Stomach (tissue), 9 donors: ENCODE measurements around the gene CKB. TPM values are rescaled to one million over a fixed set of nuclear protein-coding genes. Genes with fewer than 3 reads are reported as not detected.

Source experiments
- DNase-seq, 2 donors: peaks; one replicate each; pipeline versions ENCODE4 v3.0.0 to v3.0.0-alpha.2; 2013 to 2019
- H3K27ac ChIP-seq, 5 donors: fragments of 200-600 bp in 4 of 5; sonication (generic) in 4 of 5; one replicate each; pipeline ENCODE4 v1.5.1; 2013 to 2019; ENCODE audit warnings: mild to moderate bottlenecking in 1 of 5, moderate library complexity in 1 of 5
- H3K27me3 ChIP-seq, 3 donors: fragments of 200-600 bp; sonication (generic); one replicate each; pipeline ENCODE4 v1.5.1; 2017 to 2019; ENCODE audit warnings: mixed run types in 1 of 3
- H3K36me3 ChIP-seq, 4 donors: fragments of 200-600 bp; sonication (generic); 1 replicate in 3 of 4; 2 replicates in 1 of 4; pipeline ENCODE4 v1.5.1; 2016 to 2019
- H3K4me1 ChIP-seq, 4 donors: fragments of 200-600 bp; sonication (generic); one replicate each; pipeline ENCODE4 v1.5.1; 2016 to 2019
- H3K4me3 ChIP-seq, 4 donors: fragments of 200-600 bp; sonication (generic) in 3 of 4; one replicate each; pipeline ENCODE4 v1.5.1; 2016 to 2019; ENCODE audit warnings: mild to moderate bottlenecking in 1 of 4
- H3K9me3 ChIP-seq, 4 donors: fragments of 200-600 bp; sonication (generic); one replicate each; pipeline ENCODE4 v1.5.1; 2016 to 2019
- CTCF ChIP-seq, 7 experiments: fragments of 450-650 bp in 4 of 7; fragments of 200-600 bp in 3 of 7; sonication (generic) in 3 of 7; IDR thresholded peaks; one replicate each; pipeline ENCODE4 v1.5.1; 2016 to 2019; ENCODE audit warnings: antibody characterized with exemption in 7 of 7, control low read depth in 2 of 7, mild to moderate bottlenecking in 1 of 7
- EP300 ChIP-seq: sonication (generic); formaldehyde crosslinking; IDR thresholded peaks from one replicate; pipeline ENCODE4 v1.6.1; 2017; ENCODE audit warnings: antibody characterized with exemption
- POLR2A ChIP-seq, 4 donors: fragments of 450-650 bp; IDR thresholded peaks; one replicate each; pipeline ENCODE4 v1.6.1; 2016; ENCODE audit warnings: antibody characterized with exemption in 4 of 4, control low read depth in 2 of 4, mild to moderate bottlenecking in 1 of 4, moderate library complexity in 1 of 4
- POLR2AphosphoS5 ChIP-seq, 3 donors: sonication (generic); formaldehyde crosslinking; IDR thresholded peaks; one replicate each; pipeline ENCODE4 v1.6.1; 2016; ENCODE audit warnings: antibody characterized with exemption in 3 of 3
- WGBS, 5 donors: extraction: QIAGEN DNeasy Blood & Tissue Kit in 3 of 5; methylation state at CpG; one replicate each; pipeline versions ENCODE4 v1.1.5 to v1.1.7; 2013 to 2018; 5-methylcytosine and 5-hydroxymethylcytosine counted together
- intact Hi-C: fragments of 100-400 bp; cut with DNase I; formaldehyde crosslinking; loops from one replicate; pipeline ENCODE4 v1.15.1; 2023; ENCODE audit warnings: low total_unique reads
- polyA plus RNA-seq, 3 donors: library from polyadenylated mRNA; stranded (reverse); fragments of 200-250 nt; gene quantifications; one replicate each; pipeline ENCODE4 v1.2.3, GENCODE V29; 2013
- total RNA-seq, 5 donors: library from RNA; depleted of rRNA; stranded (reverse); fragments of >200 nt; gene quantifications; one replicate each; pipeline versions ENCODE4 v1.1.0 to v1.2.3, GENCODE V29; 2014 to 2016
- donor health status: healthy with polysubstance abuse.
- donor health status: Bipolar disorder and iron deficiency.
- donor health status: healthy.

The CKB gene
- total and polyA plus RNA-seq, 8 donors = 216 to 1,146 (median 806) TPM

DNA sequence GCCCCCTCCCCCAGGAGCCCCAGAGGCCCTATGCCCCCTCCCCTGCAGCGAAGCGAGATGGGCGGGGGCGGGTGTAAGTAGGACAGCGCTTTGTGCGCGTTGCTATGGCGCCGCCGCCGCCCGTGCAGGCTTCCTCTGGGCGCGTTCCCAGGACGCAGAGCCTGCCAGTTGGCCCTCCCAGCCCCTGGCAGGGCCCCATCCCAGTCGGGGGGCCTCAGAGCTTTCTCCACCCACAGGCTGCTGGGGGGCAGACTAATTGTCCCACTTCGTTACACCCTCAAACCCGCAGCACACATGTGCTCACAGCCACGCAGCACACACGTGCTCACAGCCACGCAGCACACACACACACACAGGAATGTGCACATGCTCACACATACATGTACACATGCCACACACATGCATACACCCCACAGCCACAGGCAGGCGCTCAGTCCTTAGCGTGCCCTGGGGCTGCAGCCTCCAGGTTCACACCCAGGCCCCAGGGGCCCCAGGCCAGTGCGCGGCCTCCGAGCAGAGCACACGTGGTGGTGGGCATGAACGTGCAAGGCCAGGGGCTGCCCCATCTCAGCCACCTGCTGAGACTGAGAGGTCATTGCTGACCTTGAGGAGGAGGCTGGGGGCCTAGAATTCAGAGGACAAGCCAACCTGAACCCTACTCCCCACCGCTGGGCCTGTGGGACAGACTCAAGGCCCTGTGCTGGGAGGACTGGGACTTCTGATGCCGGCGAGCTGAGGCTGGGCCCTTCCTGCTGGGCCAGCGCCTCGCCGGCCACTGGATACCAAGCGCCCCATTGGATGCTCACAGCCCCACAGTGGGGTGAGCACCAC is 22.0 kb upstream of the CKB start:
- Histone ChIP-seq H3K27ac (peak overlapping the region in 1 of 5 donors; percentile 83), H3K27me3 (peaks cover 0 to 7% (median 0%) of the 10 kb centered on the region in 3 donors), H3K9me3 (no peaks in the 10 kb centered on the region), H3K36me3 (no peaks in the 10 kb centered on the region), H3K4me3 (no peak overlapping the region), H3K4me1 (peaks cover 58 to 83% (median 65%) of the 10 kb centered on the region in 4 donors)
- 50 to 62% (median 57%) methylated on average over 15 to 35 of the region's 35 CpGs for WGBS, 5 donors
- intact Hi-C loops = loop anchor here (10.0 kb wide), 1 partner anchor 50 kb away; no protein-coding TSS in a partner anchor
- TF ChIP-seq EP300 = no peak
- no peak for TF ChIP-seq POLR2A (IDR thresholded peaks at IDR 0.05)
- TF ChIP-seq CTCF (IDR thresholded peaks at IDR 0.05) = no peak
- TF ChIP-seq POLR2AphosphoS5 (IDR thresholded peaks at IDR 0.05) = no peak
- DNase-seq = peak in 1 of 2 donors; percentile 89

- peak in 1 of 2 donors; percentile 35 for DNase-seq
- H3K27ac ChIP-seq = peak overlapping the region in 2 of 5 donors; percentile 78 to 83
- no peak overlapping the region for H3K4me3 ChIP-seq
These were observed 21.2 kb upstream of the CKB start for GRCh38 chr14:103543721-103544387.

DNA sequence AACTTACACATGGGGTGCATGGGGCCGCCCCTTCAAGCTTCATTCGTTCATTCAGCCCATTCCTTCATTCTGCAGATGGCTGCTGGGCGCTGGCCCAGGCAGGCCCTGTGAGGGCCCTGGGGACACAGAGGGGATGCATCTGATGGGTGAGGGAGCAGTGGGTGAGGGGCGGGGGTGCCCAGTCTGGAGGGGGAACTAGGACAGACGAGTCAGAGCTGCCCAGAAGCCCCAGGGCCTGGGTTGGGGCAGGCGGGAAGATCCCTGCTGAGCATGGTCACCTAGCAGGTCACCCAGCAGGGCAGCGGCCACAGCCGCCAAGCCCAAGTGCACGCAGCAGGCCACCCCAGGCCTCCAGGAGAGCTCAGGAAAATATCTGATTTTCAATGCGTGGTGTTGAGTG is 20.5 kb upstream of the CKB start:
- intact Hi-C loops = loop anchor here (10.0 kb wide), 1 partner anchor 48 kb away; no protein-coding TSS in a partner anchor
- WGBS, 5 donors = 60 to 78% (median 69%) methylated on average over 5 to 10 of the region's 10 CpGs
- Histone ChIP-seq H3K36me3 (no peaks in the 10 kb centered on the region), H3K4me3 (peak overlapping the region in 1 of 4 donors; percentile 6), H3K9me3 (no peaks in the 10 kb centered on the region), H3K27me3 (peaks cover 0 to 7% (median 0%) of the 10 kb centered on the region in 3 donors), H3K4me1 (peaks cover 70 to 86% (median 74%) of the 10 kb centered on the region in 4 donors), H3K27ac (peak overlapping the region in 4 of 5 donors; percentile 59 to 83 (median 70))
- no peak for DNase-seq
- no peak for TF ChIP-seq EP300
- no peak for TF ChIP-seq CTCF (IDR thresholded peaks at IDR 0.05)
- TF ChIP-seq POLR2A (IDR thresholded peaks at IDR 0.05) = no peak

More at GRCh38 chr14:103543721-103544387, 21.2 kb upstream of the CKB start:
- Histone ChIP-seq H3K4me1 (peaks cover 63 to 84% (median 67%) of the 10 kb centered on the region in 4 donors), H3K27me3 (peaks cover 0 to 7% (median 0%) of the 10 kb centered on the region in 3 donors), H3K9me3 (no peaks in the 10 kb centered on the region), H3K36me3 (no peaks in the 10 kb centered on the region)
- TF ChIP-seq EP300 (no peak), POLR2AphosphoS5 (IDR thresholded peaks at IDR 0.05) (no peak), POLR2A (IDR thresholded peaks at IDR 0.05) (no peak), CTCF (IDR thresholded peaks at IDR 0.05) (no peak)
- intact Hi-C loops = loop anchor here (10.0 kb wide), 1 partner anchor 49 kb away; no protein-coding TSS in a partner anchor
- 56 to 71% (median 67%) methylated on average over 3 to 19 of the region's 19 CpGs for WGBS, 5 donors

GRCh38 chr14:103542605-103543088 is 20.0 kb upstream of the CKB start:
- H3K4me1 ChIP-seq = peaks cover 74 to 89% (median 78%) of the 10 kb centered on the region in 4 donors
- 7 to 26% (median 17%) methylated on average over 5 to 18 of the region's 18 CpGs for WGBS, 5 donors
- peak overlapping the region in 2 of 4 donors; percentile 6 to 10 for H3K4me3 ChIP-seq
- peak; percentile 54 to 92 for DNase-seq
- peak overlapping the region; percentile 16 to 83 (median 61) for H3K27ac ChIP-seq
- TF ChIP-seq EP300 (no peak), POLR2AphosphoS5 (IDR thresholded peaks at IDR 0.05) (peak in 1 of 3 donors; percentile 20)
- H3K36me3 ChIP-seq = no peaks in the 10 kb centered on the region
- intact Hi-C loops = loop anchor here (10.0 kb wide), 1 partner anchor 48 kb away; no protein-coding TSS in a partner anchor
- peaks cover 0 to 7% (median 0%) of the 10 kb centered on the region in 3 donors for H3K27me3 ChIP-seq
- H3K9me3 ChIP-seq = no peaks in the 10 kb centered on the region
